Liver (tissue), 9 donors: ENCODE measurements around the gene CCDC15. TPM values are rescaled to one million over a fixed set of nuclear protein-coding genes. Genes with fewer than 3 reads are reported as not detected.

Experiments used
- DNase-seq: peaks from one replicate; pipeline ENCODE4 v3.0.0-alpha.2; 2017; ENCODE audit warnings: low spot score
- H3K27ac ChIP-seq, 2 donors: one replicate each; pipeline ENCODE4 v1.7.0; 2013; ENCODE audit warnings: inconsistent platforms in 2 of 2, low read length in 2 of 2, control low read depth in 1 of 2, low read depth in 1 of 2, mild to moderate bottlenecking in 1 of 2
- H3K27me3 ChIP-seq, 4 donors: one replicate each; pipeline versions ENCODE4 v1.6.1 to v1.7.0; 2013; ENCODE audit warnings: low read length in 3 of 4, inconsistent platforms in 1 of 4, mild to moderate bottlenecking in 1 of 4, moderate library complexity in 1 of 4; ENCODE audit not compliant: control insufficient read depth in 4 of 4, insufficient read depth in 4 of 4
- H3K36me3 ChIP-seq, 4 donors: one replicate each; pipeline versions ENCODE4 v1.6.1 to v1.7.0; 2013; ENCODE audit warnings: low read length in 3 of 4, mild to moderate bottlenecking in 3 of 4, low read depth in 1 of 4, moderate library complexity in 1 of 4; ENCODE audit not compliant: control insufficient read depth in 4 of 4, insufficient read depth in 3 of 4
- H3K4me1 ChIP-seq, 4 donors: one replicate each; pipeline versions ENCODE4 v1.6.1 to v1.7.0; 2013; ENCODE audit warnings: low read length in 3 of 4, mild to moderate bottlenecking in 3 of 4, moderate library complexity in 1 of 4; ENCODE audit not compliant: control insufficient read depth in 4 of 4, insufficient read depth in 4 of 4
- H3K4me3 ChIP-seq, 3 donors: one replicate each; pipeline versions ENCODE4 v1.6.1 to v1.7.0; 2013; ENCODE audit warnings: low read length in 3 of 3, control low read depth in 1 of 3, low read depth in 1 of 3, mild to moderate bottlenecking in 1 of 3
- H3K9ac ChIP-seq, 2 donors: one replicate each; pipeline ENCODE4 v1.7.0; 2013; ENCODE audit warnings: low read length in 2 of 2, mild to moderate bottlenecking in 2 of 2, moderate library complexity in 2 of 2, control low read depth in 1 of 2, low read depth in 1 of 2
- H3K9me3 ChIP-seq, 4 donors: one replicate each; pipeline versions ENCODE4 v1.6.1 to v1.7.0; 2013; ENCODE audit warnings: low read length in 3 of 4; ENCODE audit not compliant: control insufficient read depth in 4 of 4
- EGR1 ChIP-seq, 2 donors: IDR thresholded peaks; 2 replicates each; pipeline ENCODE4 v1.6.1; 2016 to 2018; ENCODE audit warnings: antibody characterized with exemption in 2 of 2, low read depth in 2 of 2
- FOXA1 ChIP-seq: IDR thresholded peaks from 2 replicates; pipeline ENCODE4 v1.6.1; 2016; ENCODE audit warnings: antibody characterized with exemption
- FOXA2 ChIP-seq: IDR thresholded peaks from 2 replicates; pipeline ENCODE4 v1.6.1; 2016; ENCODE audit warnings: antibody characterized with exemption
- GABPA ChIP-seq, 2 donors: IDR thresholded peaks in 1 of 2; conservative IDR thresholded peaks in 1 of 2; 2 replicates each; pipeline ENCODE4 v1.6.1; 2016; ENCODE audit warnings: antibody characterized with exemption in 2 of 2, mild to moderate bottlenecking in 1 of 2, moderate library complexity in 1 of 2
- HNF4A ChIP-seq, 2 donors: conservative IDR thresholded peaks; 2 replicates each; pipeline ENCODE4 v1.6.1; 2016; ENCODE audit warnings: antibody characterized with exemption in 2 of 2, mild to moderate bottlenecking in 2 of 2
- HNF4G ChIP-seq: IDR thresholded peaks from 2 replicates; pipeline ENCODE4 v1.6.1; 2016; ENCODE audit warnings: antibody characterized with exemption
- JUND ChIP-seq, 2 donors: IDR thresholded peaks; 2 replicates each; pipeline ENCODE4 v1.6.1; 2016; ENCODE audit warnings: antibody characterized with exemption in 2 of 2
- NR2F2 ChIP-seq: IDR thresholded peaks from 2 replicates; pipeline ENCODE4 v1.6.1; 2016; ENCODE audit warnings: antibody characterized with exemption
- RAD21 ChIP-seq, 2 donors: IDR thresholded peaks; 2 replicates each; pipeline ENCODE4 v1.6.1; 2016; ENCODE audit warnings: antibody characterized with exemption in 2 of 2, mild to moderate bottlenecking in 2 of 2
- RXRA ChIP-seq, 2 donors: IDR thresholded peaks; 2 replicates each; pipeline ENCODE4 v1.6.1; 2017 to 2018; ENCODE audit warnings: antibody characterized with exemption in 2 of 2, mild to moderate bottlenecking in 1 of 2
- SP1 ChIP-seq: IDR thresholded peaks from 2 replicates; pipeline ENCODE4 v1.6.1; 2018; ENCODE audit warnings: antibody characterized with exemption, mild to moderate bottlenecking
- TAF1 ChIP-seq: conservative IDR thresholded peaks from 2 replicates; pipeline ENCODE4 v1.6.1; 2016; ENCODE audit warnings: antibody characterized with exemption, mild to moderate bottlenecking
- YY1 ChIP-seq: IDR thresholded peaks from 2 replicates; pipeline ENCODE4 v1.6.1; 2016; ENCODE audit warnings: antibody characterized with exemption, mild to moderate bottlenecking
- WGBS: extraction: QIAGEN DNeasy Blood & Tissue Kit; methylation state at CpG from one replicate; pipeline ENCODE4 v1.1.7; 2013; 5-methylcytosine and 5-hydroxymethylcytosine counted together
- polyA plus RNA-seq, 2 donors: library from polyadenylated mRNA; stranded (reverse) in 1 of 2; unstranded in 1 of 2; fragments of 200-250 nt in 1 of 2; fragments of >200 nt in 1 of 2; fragmentation: Nextera tagmentation in 1 of 2; extraction: Ambion mirVana in 1 of 2; gene quantifications; one replicate each; pipeline versions ENCODE4 v1.2.1 to v1.2.3, GENCODE V29; 2013 to 2015
- total RNA-seq, 2 donors: library from RNA; depleted of rRNA; stranded (reverse); fragments of >200 nt; gene quantifications; one replicate each; pipeline ENCODE4 v1.2.3, GENCODE V29; 2014
- TF ChIP-seq, protein P1 (sequence below): IDR thresholded peaks from 2 replicates; pipeline ENCODE4 v1.6.1; 2016; ENCODE audit warnings: antibody characterized with exemption
- TF ChIP-seq, protein P2 (sequence below): IDR thresholded peaks from 2 replicates; pipeline ENCODE4 v1.6.1; 2016; ENCODE audit warnings: antibody characterized with exemption, mild to moderate bottlenecking
- TF ChIP-seq, protein P3 (sequence below): IDR thresholded peaks from 2 replicates; pipeline ENCODE4 v1.6.1; 2016; ENCODE audit warnings: antibody characterized with exemption
- TF ChIP-seq, protein P4 (sequence below): fragments of 150-350 bp; IDR thresholded peaks from 2 replicates; pipeline ENCODE4 v1.5.1; 2017; ENCODE audit warnings: improper control_type of control experiment, low read depth, low read length; ENCODE audit not compliant: missing input control
- TF ChIP-seq, protein P5 (sequence below): IDR thresholded peaks from 2 replicates; pipeline ENCODE4 v1.6.1; 2016; ENCODE audit warnings: antibody characterized with exemption
- donor health status: healthy.
- donor health status: healthy.
- donor health status: healthy.
- donor health status: healthy.
- donor health status: healthy.

CCDC15 gene
- total and polyA plus RNA-seq, 4 donors = 0.35 to 3.5 (median 0.88) TPM

DNA sequence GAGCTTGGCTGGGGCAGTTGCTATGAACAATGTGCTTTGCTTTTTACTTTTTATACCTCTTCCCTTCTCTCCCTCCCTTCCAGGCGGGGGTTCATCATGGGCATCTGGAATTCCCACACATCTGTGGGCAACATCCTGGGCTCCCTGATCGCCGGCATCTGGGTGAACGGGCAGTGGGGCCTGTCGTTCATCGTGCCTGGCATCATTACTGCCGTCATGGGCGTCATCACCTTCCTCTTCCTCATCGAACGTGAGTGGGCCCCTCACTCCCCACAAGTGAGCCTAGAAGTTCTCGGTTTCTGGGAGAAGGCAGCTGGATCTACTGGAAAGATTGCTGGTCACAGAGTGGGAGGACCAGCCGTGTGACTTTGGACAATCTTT, 126.5 kb downstream of the CCDC15 start:
- TF ChIP-seq FOXA2 = no peak
- no peak for TF ChIP-seq JUND (IDR thresholded peaks at IDR 0.05)
- TF ChIP-seq, protein P1, sequence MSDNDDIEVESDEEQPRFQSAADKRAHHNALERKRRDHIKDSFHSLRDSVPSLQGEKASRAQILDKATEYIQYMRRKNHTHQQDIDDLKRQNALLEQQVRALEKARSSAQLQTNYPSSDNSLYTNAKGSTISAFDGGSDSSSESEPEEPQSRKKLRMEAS = no peak
- TF ChIP-seq FOXA1 = no peak
- no peak for TF ChIP-seq NR2F2
- TF ChIP-seq EGR1 (IDR thresholded peaks at IDR 0.05; ENCODE audit: low read depth in 2 of 2) = no peak
- no peak for TF ChIP-seq YY1
- TF ChIP-seq SP1 = no peak
- TF ChIP-seq GABPA (IDR thresholded peaks at IDR 0.05 in 1 of 2, conservative IDR thresholded peaks at IDR 0.05 in 1 of 2) = no peak
- H3K27me3 ChIP-seq = no peaks in the 10 kb centered on the region
- no peaks in the 10 kb centered on the region for H3K36me3 ChIP-seq
- H3K27ac ChIP-seq = no peak overlapping the region
- no peak overlapping the region for H3K4me3 ChIP-seq
- WGBS = 93% methylated on average over 12 of the region's 12 CpGs
- H3K9me3 ChIP-seq = no peaks in the 10 kb centered on the region
- no peaks in the 10 kb centered on the region for H3K4me1 ChIP-seq
- DNase-seq = no peak
- no peak overlapping the region for H3K9ac ChIP-seq

DNA sequence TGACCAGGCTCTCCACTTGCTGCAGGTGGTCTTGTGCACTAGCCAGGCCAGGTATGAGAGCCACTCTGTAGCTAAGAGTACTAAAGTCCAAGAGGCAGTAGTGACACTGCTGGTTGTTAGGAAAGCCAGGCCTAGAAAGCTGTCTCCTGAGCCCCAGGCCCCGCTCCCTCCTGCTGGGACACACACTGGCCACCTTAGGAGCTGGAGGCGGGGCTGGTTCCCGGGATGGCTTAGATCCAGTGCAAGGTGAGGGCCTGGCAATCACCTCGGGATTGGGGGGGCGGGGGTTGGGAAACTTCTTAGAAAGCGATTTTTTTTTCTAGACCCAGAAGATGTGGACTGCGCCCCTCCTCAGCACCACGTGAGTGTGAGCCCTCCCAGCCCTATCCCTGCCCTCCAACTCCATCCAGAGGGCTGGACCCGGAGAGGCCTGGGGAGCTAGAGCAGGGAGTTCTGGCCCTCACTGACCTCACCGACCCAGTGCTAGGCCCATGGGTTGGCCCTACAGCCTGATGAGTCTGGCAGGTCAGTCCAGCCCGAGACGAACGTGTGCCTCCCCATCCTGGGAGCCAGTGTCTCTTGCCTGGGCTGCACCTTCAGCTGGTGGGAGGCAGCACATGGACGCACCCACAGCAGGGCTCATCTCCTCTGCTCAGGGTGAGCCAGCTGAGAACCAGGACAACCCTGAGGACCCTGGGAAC, 127.2 kb downstream of the CCDC15 start:
- H3K9ac ChIP-seq = no peak overlapping the region
- DNase-seq = no peak
- H3K4me1 ChIP-seq = no peaks in the 10 kb centered on the region
- no peaks in the 10 kb centered on the region for H3K27me3 ChIP-seq
- H3K27ac ChIP-seq = no peak overlapping the region
- TF ChIP-seq TAF1 (no peak), FOXA2 (no peak), GABPA (IDR thresholded peaks at IDR 0.05 in 1 of 2, conservative IDR thresholded peaks at IDR 0.05 in 1 of 2) (no peak), HNF4A (conservative IDR thresholded peaks at IDR 0.05) (no peak), JUND (IDR thresholded peaks at IDR 0.05) (no peak), RAD21 (IDR thresholded peaks at IDR 0.05) (no peak), NR2F2 (no peak), RXRA (IDR thresholded peaks at IDR 0.05) (no peak), SP1 (no peak), FOXA1 (no peak), EGR1 (IDR thresholded peaks at IDR 0.05; ENCODE audit: low read depth in 2 of 2) (no peak), YY1 (no peak), HNF4G (no peak)
- TF ChIP-seq, protein P2, sequence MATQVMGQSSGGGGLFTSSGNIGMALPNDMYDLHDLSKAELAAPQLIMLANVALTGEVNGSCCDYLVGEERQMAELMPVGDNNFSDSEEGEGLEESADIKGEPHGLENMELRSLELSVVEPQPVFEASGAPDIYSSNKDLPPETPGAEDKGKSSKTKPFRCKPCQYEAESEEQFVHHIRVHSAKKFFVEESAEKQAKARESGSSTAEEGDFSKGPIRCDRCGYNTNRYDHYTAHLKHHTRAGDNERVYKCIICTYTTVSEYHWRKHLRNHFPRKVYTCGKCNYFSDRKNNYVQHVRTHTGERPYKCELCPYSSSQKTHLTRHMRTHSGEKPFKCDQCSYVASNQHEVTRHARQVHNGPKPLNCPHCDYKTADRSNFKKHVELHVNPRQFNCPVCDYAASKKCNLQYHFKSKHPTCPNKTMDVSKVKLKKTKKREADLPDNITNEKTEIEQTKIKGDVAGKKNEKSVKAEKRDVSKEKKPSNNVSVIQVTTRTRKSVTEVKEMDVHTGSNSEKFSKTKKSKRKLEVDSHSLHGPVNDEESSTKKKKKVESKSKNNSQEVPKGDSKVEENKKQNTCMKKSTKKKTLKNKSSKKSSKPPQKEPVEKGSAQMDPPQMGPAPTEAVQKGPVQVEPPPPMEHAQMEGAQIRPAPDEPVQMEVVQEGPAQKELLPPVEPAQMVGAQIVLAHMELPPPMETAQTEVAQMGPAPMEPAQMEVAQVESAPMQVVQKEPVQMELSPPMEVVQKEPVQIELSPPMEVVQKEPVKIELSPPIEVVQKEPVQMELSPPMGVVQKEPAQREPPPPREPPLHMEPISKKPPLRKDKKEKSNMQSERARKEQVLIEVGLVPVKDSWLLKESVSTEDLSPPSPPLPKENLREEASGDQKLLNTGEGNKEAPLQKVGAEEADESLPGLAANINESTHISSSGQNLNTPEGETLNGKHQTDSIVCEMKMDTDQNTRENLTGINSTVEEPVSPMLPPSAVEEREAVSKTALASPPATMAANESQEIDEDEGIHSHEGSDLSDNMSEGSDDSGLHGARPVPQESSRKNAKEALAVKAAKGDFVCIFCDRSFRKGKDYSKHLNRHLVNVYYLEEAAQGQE = no peak
- TF ChIP-seq, protein P3, sequence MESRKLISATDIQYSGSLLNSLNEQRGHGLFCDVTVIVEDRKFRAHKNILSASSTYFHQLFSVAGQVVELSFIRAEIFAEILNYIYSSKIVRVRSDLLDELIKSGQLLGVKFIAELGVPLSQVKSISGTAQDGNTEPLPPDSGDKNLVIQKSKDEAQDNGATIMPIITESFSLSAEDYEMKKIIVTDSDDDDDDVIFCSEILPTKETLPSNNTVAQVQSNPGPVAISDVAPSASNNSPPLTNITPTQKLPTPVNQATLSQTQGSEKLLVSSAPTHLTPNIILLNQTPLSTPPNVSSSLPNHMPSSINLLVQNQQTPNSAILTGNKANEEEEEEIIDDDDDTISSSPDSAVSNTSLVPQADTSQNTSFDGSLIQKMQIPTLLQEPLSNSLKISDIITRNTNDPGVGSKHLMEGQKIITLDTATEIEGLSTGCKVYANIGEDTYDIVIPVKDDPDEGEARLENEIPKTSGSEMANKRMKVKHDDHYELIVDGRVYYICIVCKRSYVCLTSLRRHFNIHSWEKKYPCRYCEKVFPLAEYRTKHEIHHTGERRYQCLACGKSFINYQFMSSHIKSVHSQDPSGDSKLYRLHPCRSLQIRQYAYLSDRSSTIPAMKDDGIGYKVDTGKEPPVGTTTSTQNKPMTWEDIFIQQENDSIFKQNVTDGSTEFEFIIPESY = no peak
- TF ChIP-seq, protein P4, sequence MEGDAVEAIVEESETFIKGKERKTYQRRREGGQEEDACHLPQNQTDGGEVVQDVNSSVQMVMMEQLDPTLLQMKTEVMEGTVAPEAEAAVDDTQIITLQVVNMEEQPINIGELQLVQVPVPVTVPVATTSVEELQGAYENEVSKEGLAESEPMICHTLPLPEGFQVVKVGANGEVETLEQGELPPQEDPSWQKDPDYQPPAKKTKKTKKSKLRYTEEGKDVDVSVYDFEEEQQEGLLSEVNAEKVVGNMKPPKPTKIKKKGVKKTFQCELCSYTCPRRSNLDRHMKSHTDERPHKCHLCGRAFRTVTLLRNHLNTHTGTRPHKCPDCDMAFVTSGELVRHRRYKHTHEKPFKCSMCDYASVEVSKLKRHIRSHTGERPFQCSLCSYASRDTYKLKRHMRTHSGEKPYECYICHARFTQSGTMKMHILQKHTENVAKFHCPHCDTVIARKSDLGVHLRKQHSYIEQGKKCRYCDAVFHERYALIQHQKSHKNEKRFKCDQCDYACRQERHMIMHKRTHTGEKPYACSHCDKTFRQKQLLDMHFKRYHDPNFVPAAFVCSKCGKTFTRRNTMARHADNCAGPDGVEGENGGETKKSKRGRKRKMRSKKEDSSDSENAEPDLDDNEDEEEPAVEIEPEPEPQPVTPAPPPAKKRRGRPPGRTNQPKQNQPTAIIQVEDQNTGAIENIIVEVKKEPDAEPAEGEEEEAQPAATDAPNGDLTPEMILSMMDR = no peak
- TF ChIP-seq, protein P1 = no peak
- TF ChIP-seq, protein P5, sequence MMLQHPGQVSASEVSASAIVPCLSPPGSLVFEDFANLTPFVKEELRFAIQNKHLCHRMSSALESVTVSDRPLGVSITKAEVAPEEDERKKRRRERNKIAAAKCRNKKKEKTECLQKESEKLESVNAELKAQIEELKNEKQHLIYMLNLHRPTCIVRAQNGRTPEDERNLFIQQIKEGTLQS = no peak
- H3K36me3 ChIP-seq = no peaks in the 10 kb centered on the region
- no peak overlapping the region for H3K4me3 ChIP-seq
- WGBS = 83% methylated on average over 14 of the region's 14 CpGs
- no peaks in the 10 kb centered on the region for H3K9me3 ChIP-seq
